Stomach (tissue), 9 donors: ENCODE results near the gene TTC28. TPM values are rescaled to one million over a fixed set of nuclear protein-coding genes. Genes with fewer than 3 reads are reported as not detected.
"Not testable (repeated sequence)": the region's sequence is repeated elsewhere in the genome, so short reads cannot be mapped to it uniquely, and the experiment has no call there.

ENCODE experiments used
- DNase-seq, 2 donors: peaks; one replicate each; pipeline versions ENCODE4 v3.0.0 to v3.0.0-alpha.2; 2013 to 2019
- H3K27ac ChIP-seq, 5 donors: fragments of 200-600 bp in 4 of 5; sonication (generic) in 4 of 5; one replicate each; pipeline ENCODE4 v1.5.1; 2013 to 2019; ENCODE audit warnings: mild to moderate bottlenecking in 1 of 5, moderate library complexity in 1 of 5
- H3K27me3 ChIP-seq, 3 donors: fragments of 200-600 bp; sonication (generic); one replicate each; pipeline ENCODE4 v1.5.1; 2017 to 2019; ENCODE audit warnings: mixed run types in 1 of 3
- H3K36me3 ChIP-seq, 4 donors: fragments of 200-600 bp; sonication (generic); 1 replicate in 3 of 4; 2 replicates in 1 of 4; pipeline ENCODE4 v1.5.1; 2016 to 2019
- H3K4me1 ChIP-seq, 4 donors: fragments of 200-600 bp; sonication (generic); one replicate each; pipeline ENCODE4 v1.5.1; 2016 to 2019
- H3K4me3 ChIP-seq, 4 donors: fragments of 200-600 bp; sonication (generic) in 3 of 4; one replicate each; pipeline ENCODE4 v1.5.1; 2016 to 2019; ENCODE audit warnings: mild to moderate bottlenecking in 1 of 4
- H3K9me3 ChIP-seq, 4 donors: fragments of 200-600 bp; sonication (generic); one replicate each; pipeline ENCODE4 v1.5.1; 2016 to 2019
- EP300 ChIP-seq: sonication (generic); formaldehyde crosslinking; IDR thresholded peaks from one replicate; pipeline ENCODE4 v1.6.1; 2017; ENCODE audit warnings: antibody characterized with exemption
- POLR2A ChIP-seq, 4 donors: fragments of 450-650 bp; IDR thresholded peaks; one replicate each; pipeline ENCODE4 v1.6.1; 2016; ENCODE audit warnings: antibody characterized with exemption in 4 of 4, control low read depth in 2 of 4, mild to moderate bottlenecking in 1 of 4, moderate library complexity in 1 of 4
- POLR2AphosphoS5 ChIP-seq, 3 donors: sonication (generic); formaldehyde crosslinking; IDR thresholded peaks; one replicate each; pipeline ENCODE4 v1.6.1; 2016; ENCODE audit warnings: antibody characterized with exemption in 3 of 3
- WGBS, 5 donors: extraction: QIAGEN DNeasy Blood & Tissue Kit in 3 of 5; methylation state at CpG; one replicate each; pipeline versions ENCODE4 v1.1.5 to v1.1.7; 2013 to 2018; 5-methylcytosine and 5-hydroxymethylcytosine counted together
- intact Hi-C: fragments of 100-400 bp; cut with DNase I; formaldehyde crosslinking; loops from one replicate; pipeline ENCODE4 v1.15.1; 2023; ENCODE audit warnings: low total_unique reads
- polyA plus RNA-seq, 3 donors: library from polyadenylated mRNA; stranded (reverse); fragments of 200-250 nt; gene quantifications; one replicate each; pipeline ENCODE4 v1.2.3, GENCODE V29; 2013
- total RNA-seq, 5 donors: library from RNA; depleted of rRNA; stranded (reverse); fragments of >200 nt; gene quantifications; one replicate each; pipeline versions ENCODE4 v1.1.0 to v1.2.3, GENCODE V29; 2014 to 2016
- TF ChIP-seq, protein P1 (sequence below), 7 experiments: fragments of 450-650 bp in 4 of 7; fragments of 200-600 bp in 3 of 7; sonication (generic) in 3 of 7; IDR thresholded peaks; one replicate each; pipeline ENCODE4 v1.5.1; 2016 to 2019; ENCODE audit warnings: antibody characterized with exemption in 7 of 7, control low read depth in 2 of 7, mild to moderate bottlenecking in 1 of 7
- donor health status: healthy with polysubstance abuse.
- donor health status: Bipolar disorder and iron deficiency.
- donor health status: healthy.

TTC28 gene
- total and polyA plus RNA-seq, 8 donors = 1.7 to 53.4 (median 24.6) TPM

DNA sequence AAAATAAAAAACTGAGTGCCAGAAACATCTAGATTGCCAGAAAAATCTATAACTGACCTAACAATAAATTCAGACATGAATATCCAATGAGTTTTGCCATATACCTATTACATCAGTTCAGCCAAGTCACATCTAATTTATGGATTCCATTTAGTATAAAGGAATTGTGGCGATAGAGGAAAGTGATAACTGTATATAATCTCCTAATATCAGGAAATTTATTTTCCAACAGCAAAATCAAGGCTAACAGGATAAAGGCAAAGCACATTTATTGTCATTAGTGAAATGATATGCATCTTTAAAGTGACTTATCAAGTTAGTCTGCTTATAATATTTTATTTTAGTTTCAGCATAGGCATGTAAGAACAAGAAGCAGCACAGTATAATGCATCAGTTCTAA is 462.4 kb downstream of the TTC28 start:
- Histone ChIP-seq H3K27me3 (no peaks in the 10 kb centered on the region), H3K9me3 (no peaks in the 10 kb centered on the region), H3K4me1 (peaks cover 0 to 13% (median 5%) of the 10 kb centered on the region in 4 donors), H3K36me3 (no peaks in the 10 kb centered on the region), H3K4me3 (no peak overlapping the region), H3K27ac (no peak overlapping the region)
- WGBS, 5 donors = 88 to 100% (median 98%) methylated on average over 1 of the region's 1 CpG
- no peak for DNase-seq
- intact Hi-C loops = no loop called here
- TF ChIP-seq, protein P1, sequence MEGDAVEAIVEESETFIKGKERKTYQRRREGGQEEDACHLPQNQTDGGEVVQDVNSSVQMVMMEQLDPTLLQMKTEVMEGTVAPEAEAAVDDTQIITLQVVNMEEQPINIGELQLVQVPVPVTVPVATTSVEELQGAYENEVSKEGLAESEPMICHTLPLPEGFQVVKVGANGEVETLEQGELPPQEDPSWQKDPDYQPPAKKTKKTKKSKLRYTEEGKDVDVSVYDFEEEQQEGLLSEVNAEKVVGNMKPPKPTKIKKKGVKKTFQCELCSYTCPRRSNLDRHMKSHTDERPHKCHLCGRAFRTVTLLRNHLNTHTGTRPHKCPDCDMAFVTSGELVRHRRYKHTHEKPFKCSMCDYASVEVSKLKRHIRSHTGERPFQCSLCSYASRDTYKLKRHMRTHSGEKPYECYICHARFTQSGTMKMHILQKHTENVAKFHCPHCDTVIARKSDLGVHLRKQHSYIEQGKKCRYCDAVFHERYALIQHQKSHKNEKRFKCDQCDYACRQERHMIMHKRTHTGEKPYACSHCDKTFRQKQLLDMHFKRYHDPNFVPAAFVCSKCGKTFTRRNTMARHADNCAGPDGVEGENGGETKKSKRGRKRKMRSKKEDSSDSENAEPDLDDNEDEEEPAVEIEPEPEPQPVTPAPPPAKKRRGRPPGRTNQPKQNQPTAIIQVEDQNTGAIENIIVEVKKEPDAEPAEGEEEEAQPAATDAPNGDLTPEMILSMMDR (IDR thresholded peaks at IDR 0.05) = no peak
- TF ChIP-seq POLR2A (IDR thresholded peaks at IDR 0.05) (no peak), EP300 (no peak), POLR2AphosphoS5 (IDR thresholded peaks at IDR 0.05) (no peak)

DNA sequence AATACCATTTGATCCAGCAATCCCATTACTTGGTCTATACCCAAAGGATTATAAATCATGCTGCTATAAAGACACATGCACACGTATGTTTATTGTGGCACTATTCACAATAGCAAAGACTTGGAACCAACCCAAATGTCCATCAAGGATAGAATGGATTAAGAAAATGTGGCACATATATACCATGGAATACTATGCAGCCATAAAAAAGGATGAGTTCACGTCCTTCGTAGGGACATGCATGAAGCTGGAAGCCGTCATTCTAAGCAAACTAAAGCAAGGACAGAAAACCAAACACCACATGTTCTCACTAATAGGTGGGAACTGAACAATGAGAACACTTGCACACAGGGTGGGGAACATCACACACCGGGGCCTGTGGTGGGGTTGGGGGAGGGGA is 464.9 kb downstream of the TTC28 start:
- 88 to 98% (median 96%) methylated on average over 5 of the region's 5 CpGs for WGBS, 5 donors
- H3K4me3 ChIP-seq, H3K36me3 ChIP-seq, DNase-seq, H3K27ac ChIP-seq, H3K9me3 ChIP-seq, H3K27me3 ChIP-seq, intact Hi-C loops, H3K4me1 ChIP-seq: not testable (repeated sequence)

DNA sequence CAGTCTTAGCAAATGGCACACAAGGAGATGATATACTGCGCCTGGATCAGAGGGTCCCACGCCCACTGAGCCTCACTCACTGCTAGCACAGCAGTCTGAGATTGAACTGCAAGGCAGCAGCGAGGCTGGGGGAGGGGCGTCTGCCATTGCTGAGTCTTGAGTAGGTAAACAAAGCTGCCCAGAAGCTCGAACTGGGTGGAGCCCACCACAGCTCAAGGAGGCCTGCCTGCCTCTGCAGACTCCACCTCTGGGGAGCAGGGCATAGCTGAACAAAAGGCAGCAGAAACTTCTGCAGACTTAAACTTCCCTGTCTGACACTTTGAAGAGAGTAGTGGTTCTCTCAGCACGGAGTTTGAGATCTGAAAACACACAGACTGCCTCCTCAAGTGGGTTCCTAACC is 470.2 kb downstream of the TTC28 start:
- H3K4me1 ChIP-seq, H3K36me3 ChIP-seq, intact Hi-C loops, H3K9me3 ChIP-seq, H3K4me3 ChIP-seq, H3K27ac ChIP-seq, H3K27me3 ChIP-seq, DNase-seq: not testable (repeated sequence)
- 66 to 79% (median 69%) methylated on average over 6 of the region's 6 CpGs for WGBS, 5 donors

DNA sequence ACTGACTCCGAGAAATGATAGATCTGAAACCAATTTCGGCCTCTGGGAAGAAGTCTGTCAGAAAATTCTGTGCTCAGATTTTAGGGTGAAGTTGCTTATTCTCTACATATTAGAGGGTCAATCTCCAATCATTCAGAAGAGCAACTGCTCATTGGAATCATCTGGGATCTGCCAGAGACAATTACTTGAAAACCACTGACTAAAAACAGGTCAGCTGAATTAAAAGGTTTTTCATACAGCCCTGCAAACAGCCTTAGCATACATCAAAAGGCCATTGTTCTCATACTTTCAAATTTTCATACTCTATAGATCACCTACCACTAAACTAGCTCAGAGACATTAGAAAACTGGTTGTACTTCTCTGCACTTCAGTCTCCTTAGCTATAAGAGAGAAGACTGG is 470.9 kb downstream of the TTC28 start:
- no peak for TF ChIP-seq POLR2A (IDR thresholded peaks at IDR 0.05)
- no peak for TF ChIP-seq EP300
- no peak for TF ChIP-seq POLR2AphosphoS5 (IDR thresholded peaks at IDR 0.05)
- TF ChIP-seq, protein P1 (IDR thresholded peaks at IDR 0.05) = no peak
- H3K9me3 ChIP-seq = no peaks in the 10 kb centered on the region
- H3K36me3 ChIP-seq = no peaks in the 10 kb centered on the region
- intact Hi-C loops = no loop called here
- no peak for DNase-seq
- peaks cover 0 to 7% (median 3%) of the 10 kb centered on the region in 4 donors for H3K4me1 ChIP-seq
- no peak overlapping the region for H3K4me3 ChIP-seq
- H3K27ac ChIP-seq = no peak overlapping the region
- WGBS, 5 donors = 90 to 99% (median 97%) methylated on average over 2 of the region's 2 CpGs
- no peaks in the 10 kb centered on the region for H3K27me3 ChIP-seq

DNA sequence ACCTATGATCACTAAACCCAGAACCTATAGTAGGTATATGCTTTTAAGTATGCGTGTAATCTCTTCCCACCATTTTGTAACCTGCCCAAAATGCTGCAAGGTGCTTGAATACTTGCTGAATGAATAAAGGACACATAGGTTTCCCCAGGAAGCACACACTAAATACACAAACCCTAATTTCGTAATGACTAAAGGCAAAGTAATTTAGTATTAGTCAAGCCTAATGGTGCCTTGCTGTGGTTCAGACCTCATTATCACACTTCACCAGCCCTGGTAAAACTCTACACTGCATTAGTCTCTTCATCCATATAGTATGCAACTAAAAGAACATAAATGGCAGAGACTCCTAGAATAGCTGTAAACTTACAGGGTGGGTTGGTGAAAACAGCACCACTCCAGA is 471.6 kb downstream of the TTC28 start:
- H3K27ac ChIP-seq = no peak overlapping the region
- H3K4me3 ChIP-seq = no peak overlapping the region
- 91 to 96% (median 94%) methylated on average over 2 of the region's 2 CpGs for WGBS, 5 donors
- H3K36me3 ChIP-seq = no peaks in the 10 kb centered on the region
- no peaks in the 10 kb centered on the region for H3K27me3 ChIP-seq
- H3K4me1 ChIP-seq = peaks cover 0 to 11% (median 3%) of the 10 kb centered on the region in 4 donors
- intact Hi-C loops = no loop called here
- DNase-seq = no peak
- TF ChIP-seq EP300 = no peak
- no peak for TF ChIP-seq POLR2AphosphoS5 (IDR thresholded peaks at IDR 0.05)
- TF ChIP-seq POLR2A (IDR thresholded peaks at IDR 0.05) = no peak
- TF ChIP-seq, protein P1 (IDR thresholded peaks at IDR 0.05) = no peak
- no peaks in the 10 kb centered on the region for H3K9me3 ChIP-seq
